Stimulated activated CD8-positive, alpha-beta memory T cell treated with anti-CD3 and anti-CD28 coated beads, Interleukin-15, amount 100 ng/mL, for 48 hours (primary cell): ENCODE results near the gene GAREM2.

ENCODE experiments used
- DNase-seq, 2 donors: peaks; one replicate each; pipeline ENCODE4 v3.0.0-alpha.2; 2020; ENCODE audit warnings: low read depth in 2 of 2

Gene GAREM2

DNA sequence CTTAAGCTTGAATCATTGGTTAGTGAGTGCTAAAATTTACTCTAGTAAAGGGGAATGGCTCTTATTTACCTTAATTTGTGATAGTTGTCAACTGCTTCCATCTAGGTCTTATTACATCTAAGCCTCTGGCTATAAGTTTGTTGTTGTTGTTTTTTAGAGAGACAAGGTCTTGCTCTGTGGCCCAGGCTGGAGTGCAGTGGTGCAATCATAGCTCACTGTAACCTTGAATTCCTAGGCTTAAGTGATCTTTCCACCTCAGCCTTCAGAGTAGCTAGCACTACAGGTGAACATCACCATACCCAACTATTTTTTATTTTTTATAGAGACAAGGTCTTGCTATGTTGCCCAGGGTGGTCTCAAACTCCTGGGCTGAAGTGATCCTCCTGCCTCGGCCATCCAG is 65.0 kb downstream of the GAREM2 start:
- DNase-seq = no peak

DNA sequence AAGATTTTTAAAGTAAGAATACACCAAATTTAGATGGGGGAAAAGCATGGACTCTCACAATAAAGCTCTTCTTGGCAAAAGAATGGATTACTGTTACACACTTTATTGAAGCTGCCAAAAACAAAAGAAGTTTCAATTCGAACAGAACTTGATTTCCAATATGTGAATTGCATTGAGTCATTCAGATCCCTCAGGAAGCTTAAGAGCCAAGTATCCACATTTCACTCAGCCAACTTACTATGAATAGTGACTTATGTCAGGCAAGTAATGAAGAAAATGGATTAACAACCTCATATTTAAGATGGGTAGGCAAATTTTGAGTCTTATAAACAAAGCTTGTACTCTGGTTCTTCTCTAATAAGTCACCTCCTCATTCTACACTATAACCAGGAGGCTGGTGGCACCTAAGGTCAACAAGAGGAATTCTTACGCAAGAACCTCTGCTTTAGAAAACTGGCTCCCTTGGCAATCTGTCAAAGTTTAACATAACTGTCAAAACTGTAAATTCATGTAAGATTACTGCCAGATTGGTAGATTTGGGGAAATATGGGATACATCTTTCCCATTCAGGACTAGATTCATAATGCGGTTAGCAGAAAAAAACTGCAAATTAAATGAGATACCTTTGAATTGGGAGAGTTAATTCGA is 65.5 kb downstream of the GAREM2 start:
- DNase-seq = no peak
